ENCODE results near the gene FAM83G. TPM values are rescaled to one million over a fixed set of nuclear protein-coding genes. Genes with fewer than 3 reads are reported as not detected.

The FAM83G gene
- total and polyA plus RNA-seq, 4 donors: 2.2 to 11.9 (median 7.5) TPM

DNA sequence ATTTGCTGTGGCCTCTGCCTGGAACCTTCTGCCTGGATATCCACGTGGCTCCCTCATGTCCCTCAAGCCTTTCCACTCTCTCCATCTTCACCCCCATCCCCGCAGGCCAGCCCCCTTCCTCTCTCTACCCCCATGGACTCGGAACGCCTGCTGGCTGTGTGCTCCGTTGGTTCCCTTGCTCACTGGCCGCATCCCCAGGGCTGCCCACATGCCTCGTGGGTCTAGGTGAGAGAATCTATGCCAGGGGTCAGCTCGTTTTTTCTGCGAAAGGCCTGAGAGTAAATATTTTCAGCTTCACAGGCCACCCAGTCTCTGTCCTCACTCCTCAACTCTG, 40.6 kb downstream of the FAM83G start:
- peaks cover 0 to 43% (median 7%) of the 10 kb centered on the region in 5 donors for H3K4me1 ChIP-seq (ENCODE audit: control insufficient read depth in 5 of 5, insufficient read depth in 5 of 5, low read length in 5 of 5)
- no peak overlapping the region for H3K9ac ChIP-seq (ENCODE audit: insufficient read depth in 1 of 2, low read length in 2 of 2)
- no peaks in the 10 kb centered on the region for H3K9me3 ChIP-seq (ENCODE audit: control insufficient read depth in 4 of 4, insufficient read depth in 3 of 4, low read length in 3 of 4)
- no peak overlapping the region for H3K4me3 ChIP-seq
- H3K36me3 ChIP-seq (ENCODE audit: control insufficient read depth in 4 of 4, insufficient read depth in 4 of 4, low read length in 4 of 4): no peaks in the 10 kb centered on the region
- WGBS, 2 donors: 92 to 94% methylated on average over 9 of the region's 9 CpGs
- TF ChIP-seq, protein P1, sequence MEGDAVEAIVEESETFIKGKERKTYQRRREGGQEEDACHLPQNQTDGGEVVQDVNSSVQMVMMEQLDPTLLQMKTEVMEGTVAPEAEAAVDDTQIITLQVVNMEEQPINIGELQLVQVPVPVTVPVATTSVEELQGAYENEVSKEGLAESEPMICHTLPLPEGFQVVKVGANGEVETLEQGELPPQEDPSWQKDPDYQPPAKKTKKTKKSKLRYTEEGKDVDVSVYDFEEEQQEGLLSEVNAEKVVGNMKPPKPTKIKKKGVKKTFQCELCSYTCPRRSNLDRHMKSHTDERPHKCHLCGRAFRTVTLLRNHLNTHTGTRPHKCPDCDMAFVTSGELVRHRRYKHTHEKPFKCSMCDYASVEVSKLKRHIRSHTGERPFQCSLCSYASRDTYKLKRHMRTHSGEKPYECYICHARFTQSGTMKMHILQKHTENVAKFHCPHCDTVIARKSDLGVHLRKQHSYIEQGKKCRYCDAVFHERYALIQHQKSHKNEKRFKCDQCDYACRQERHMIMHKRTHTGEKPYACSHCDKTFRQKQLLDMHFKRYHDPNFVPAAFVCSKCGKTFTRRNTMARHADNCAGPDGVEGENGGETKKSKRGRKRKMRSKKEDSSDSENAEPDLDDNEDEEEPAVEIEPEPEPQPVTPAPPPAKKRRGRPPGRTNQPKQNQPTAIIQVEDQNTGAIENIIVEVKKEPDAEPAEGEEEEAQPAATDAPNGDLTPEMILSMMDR (IDR thresholded peaks at IDR 0.05; ENCODE audit: control extremely low read depth, extremely low read depth): no peak
- ATAC-seq (ENCODE audit: insufficient read depth, low FRiP score) (no peak), DNase-seq (no peak)
- no peak overlapping the region for H3K27ac ChIP-seq (ENCODE audit: low read depth in 1 of 2, low read length in 1 of 2)
- no peaks in the 10 kb centered on the region for H3K27me3 ChIP-seq (ENCODE audit: control insufficient read depth in 3 of 3, insufficient read depth in 3 of 3, low read length in 2 of 3)

DNA sequence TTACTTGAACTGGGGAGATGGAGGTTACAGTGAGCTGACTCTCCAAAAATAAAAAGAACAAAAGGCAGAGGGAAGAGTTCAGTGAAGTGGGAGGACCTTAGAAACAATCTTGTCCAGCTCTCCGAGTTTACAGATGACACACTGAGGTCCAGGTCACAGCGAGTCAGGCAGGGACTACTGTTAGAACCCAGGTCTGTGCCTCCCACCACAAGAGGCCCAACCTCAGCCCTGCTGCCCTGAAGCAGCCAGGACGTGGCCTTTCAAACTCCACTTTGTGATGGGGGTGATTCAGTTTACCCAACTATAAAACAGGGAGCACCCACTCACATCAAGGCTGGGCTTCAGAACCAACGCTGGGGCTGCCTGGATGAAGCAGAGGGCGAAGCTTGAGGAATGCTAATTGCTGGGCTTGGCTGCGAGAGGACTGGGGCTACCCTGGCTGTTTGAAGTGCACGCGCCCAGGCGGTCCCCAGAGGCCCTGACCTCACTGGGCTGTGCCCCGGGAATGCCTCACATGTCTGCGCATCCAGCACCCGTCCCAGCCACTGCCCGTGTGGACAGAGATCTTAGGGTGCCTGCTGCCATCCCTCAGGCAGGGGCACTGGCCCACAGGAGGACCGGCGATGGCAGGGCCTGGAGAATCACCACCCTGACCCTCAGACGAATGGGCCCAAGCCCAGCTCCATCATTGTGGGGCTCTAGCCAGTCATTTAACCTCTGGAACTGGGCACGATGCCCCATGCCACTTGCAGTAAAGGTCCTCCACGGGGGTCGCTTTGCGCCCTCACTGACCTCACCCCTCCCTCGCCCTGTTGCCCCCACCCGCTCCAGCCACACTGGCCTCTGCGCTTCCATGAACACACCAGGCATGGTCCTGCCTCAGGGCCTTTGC, 41.2 kb downstream of the FAM83G start:
- Histone ChIP-seq H3K27me3 (ENCODE audit: control insufficient read depth in 3 of 3, insufficient read depth in 3 of 3, low read length in 2 of 3) (no peaks in the 10 kb centered on the region), H3K4me3 (no peak overlapping the region), H3K4me1 (ENCODE audit: control insufficient read depth in 5 of 5, insufficient read depth in 5 of 5, low read length in 5 of 5) (peaks cover 0 to 36% (median 6%) of the 10 kb centered on the region in 5 donors), H3K27ac (ENCODE audit: low read depth in 1 of 2, low read length in 1 of 2) (no peak overlapping the region), H3K9me3 (ENCODE audit: control insufficient read depth in 4 of 4, insufficient read depth in 3 of 4, low read length in 3 of 4) (no peaks in the 10 kb centered on the region), H3K9ac (ENCODE audit: insufficient read depth in 1 of 2, low read length in 2 of 2) (no peak overlapping the region), H3K36me3 (ENCODE audit: control insufficient read depth in 4 of 4, insufficient read depth in 4 of 4, low read length in 4 of 4) (no peaks in the 10 kb centered on the region)
- TF ChIP-seq, protein P1 (IDR thresholded peaks at IDR 0.05; ENCODE audit: control extremely low read depth, extremely low read depth): no peak
- WGBS, 2 donors: 88 to 97% methylated on average over 23 of the region's 23 CpGs
- ATAC-seq (ENCODE audit: insufficient read depth, low FRiP score) (no peak), DNase-seq (no peak)

DNA sequence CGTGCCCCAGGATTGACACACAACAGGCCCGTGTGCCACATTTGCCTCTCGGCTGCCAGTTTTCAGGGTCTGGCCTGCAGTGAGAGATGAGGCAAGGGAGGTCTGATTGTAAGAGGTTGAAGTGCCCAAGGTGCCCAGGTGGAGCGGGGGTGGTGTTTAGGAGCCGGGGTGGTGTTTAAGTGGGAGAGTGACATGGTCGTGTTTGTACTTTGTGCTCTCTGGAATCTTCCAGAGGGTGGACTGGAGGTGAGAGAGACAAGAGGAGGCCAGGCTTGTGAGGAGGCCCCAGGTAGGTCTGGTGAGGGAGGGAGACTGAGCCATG, 42.1 kb downstream of the FAM83G start:
- no peak for ATAC-seq (ENCODE audit: insufficient read depth, low FRiP score)
- H3K36me3 ChIP-seq (ENCODE audit: control insufficient read depth in 4 of 4, insufficient read depth in 4 of 4, low read length in 4 of 4): no peaks in the 10 kb centered on the region
- no peak overlapping the region for H3K4me3 ChIP-seq
- peaks cover 0 to 29% (median 6%) of the 10 kb centered on the region in 5 donors for H3K4me1 ChIP-seq (ENCODE audit: control insufficient read depth in 5 of 5, insufficient read depth in 5 of 5, low read length in 5 of 5)
- no peaks in the 10 kb centered on the region for H3K9me3 ChIP-seq (ENCODE audit: control insufficient read depth in 4 of 4, insufficient read depth in 3 of 4, low read length in 3 of 4)
- no peak overlapping the region for H3K9ac ChIP-seq (ENCODE audit: insufficient read depth in 1 of 2, low read length in 2 of 2)
- TF ChIP-seq, protein P1 (IDR thresholded peaks at IDR 0.05; ENCODE audit: control extremely low read depth, extremely low read depth): no peak
- H3K27me3 ChIP-seq (ENCODE audit: control insufficient read depth in 3 of 3, insufficient read depth in 3 of 3, low read length in 2 of 3): no peaks in the 10 kb centered on the region
- whole genome bisulfite sequencing, 2 donors: 76 to 86% methylated on average over 6 of the region's 6 CpGs
- DNase-seq: no peak
- no peak overlapping the region for H3K27ac ChIP-seq (ENCODE audit: low read depth in 1 of 2, low read length in 1 of 2)
